Activated naive CD4-positive, alpha-beta T cell treated with Interleukin-2 at 50 U/mL for 16 hours (primary cell): Measurements from ENCODE around the gene DDRGK1.

Experiments used
- DNase-seq: peaks from one replicate; pipeline ENCODE4 v3.0.0-alpha.2; 2020

The DDRGK1 gene

DNA sequence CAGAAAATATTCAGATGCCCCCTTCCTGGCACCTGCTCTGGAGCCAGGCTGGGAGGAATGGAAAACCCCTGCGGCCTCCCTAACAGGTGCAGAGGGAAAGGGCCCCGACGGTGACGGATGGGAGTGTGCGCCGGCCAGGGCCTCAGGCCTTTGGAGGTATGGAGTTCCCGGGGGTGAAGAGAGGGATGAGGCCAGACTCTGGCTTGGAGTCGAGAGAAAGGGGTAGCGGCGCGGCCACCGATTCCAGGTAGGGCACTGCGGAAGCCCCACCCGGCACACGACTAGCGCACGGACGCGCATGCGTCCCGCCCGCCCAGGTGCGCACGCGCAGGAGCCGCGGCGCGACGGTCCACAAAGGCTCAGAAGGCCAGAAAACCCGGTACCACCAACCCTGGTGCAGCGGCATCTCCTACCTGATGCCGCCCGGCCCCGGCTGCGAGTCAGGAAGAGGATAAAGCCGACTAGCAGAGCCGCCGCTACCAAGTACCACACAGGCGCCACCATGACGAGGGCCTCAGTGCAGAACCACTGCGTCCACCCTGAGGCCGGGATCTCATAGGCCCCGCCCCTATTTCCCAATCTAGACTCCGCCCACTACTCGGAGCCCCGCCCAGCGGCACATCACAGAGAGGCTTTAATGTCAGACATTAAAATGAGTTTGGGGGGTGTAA, at the start of gene DDRGK1:
DDRGK1 (minus strand) TSS at position 559 of the 671 bp plus-strand sequence; CDS start at position 504, 55 bp downstream.
- peak; percentile 93 for DNase-seq

DNA sequence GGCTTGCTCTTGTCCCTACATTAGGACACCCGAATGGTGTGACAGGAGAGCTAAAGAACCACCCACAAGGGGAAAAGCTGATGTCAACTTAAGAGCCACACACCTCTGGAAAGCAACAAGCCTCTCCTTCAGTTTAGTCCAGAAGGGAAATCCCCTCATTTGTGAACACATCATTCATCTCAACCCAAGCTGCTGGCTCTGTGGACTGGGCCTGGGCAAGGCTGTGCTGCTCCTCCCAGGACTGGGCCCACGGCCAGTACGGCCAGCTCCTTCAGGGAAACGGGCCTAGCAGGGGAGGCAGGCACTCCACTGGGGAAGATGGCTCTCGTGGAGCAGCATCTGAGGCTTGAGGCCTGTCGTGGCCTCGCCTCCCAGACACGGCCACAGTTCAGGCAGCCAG, 47.3 kb upstream of the DDRGK1 start:
- DNase-seq, result no peak

DNA sequence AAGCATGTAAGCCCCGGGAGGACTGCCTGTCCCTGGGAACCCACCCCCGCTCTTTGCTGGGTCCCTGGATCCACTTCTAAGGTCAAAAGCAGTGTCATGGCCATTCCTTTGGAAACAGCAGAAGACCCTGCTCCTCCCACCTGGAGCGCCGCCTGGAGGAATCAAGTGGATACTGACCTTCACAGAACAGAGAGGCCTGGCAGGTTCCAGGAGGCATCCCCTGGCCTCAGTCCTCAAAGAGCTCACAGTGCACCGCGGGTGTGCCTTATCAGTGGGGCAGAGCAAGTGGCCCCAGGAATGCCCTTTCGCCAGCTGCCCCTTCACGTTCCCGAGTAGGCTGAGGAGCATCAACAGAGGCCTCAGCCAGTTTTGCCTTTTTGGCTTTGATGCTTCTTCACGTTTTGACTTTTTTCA, 45.6 kb upstream of the DDRGK1 start:
- no peak for DNase-seq

DNA sequence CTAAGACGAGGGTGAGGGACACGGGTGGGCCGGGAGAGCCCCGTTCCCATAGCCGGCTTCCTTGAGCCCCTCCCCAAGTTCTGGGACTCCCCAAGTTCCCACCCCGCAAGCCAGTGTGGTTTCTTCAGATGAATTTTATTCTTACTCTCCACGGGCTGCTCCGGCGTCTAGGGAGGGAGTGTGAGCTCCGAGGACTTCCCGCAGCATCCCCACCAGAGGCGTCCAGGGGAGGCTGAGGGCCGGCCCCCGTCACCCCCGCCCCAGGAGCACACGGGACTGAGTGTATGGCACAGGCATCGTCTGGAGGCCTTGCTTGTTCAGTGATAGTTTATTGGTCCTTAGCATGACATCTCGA, 44.5 kb upstream of the DDRGK1 start:
- DNase-seq, result no peak

DNA sequence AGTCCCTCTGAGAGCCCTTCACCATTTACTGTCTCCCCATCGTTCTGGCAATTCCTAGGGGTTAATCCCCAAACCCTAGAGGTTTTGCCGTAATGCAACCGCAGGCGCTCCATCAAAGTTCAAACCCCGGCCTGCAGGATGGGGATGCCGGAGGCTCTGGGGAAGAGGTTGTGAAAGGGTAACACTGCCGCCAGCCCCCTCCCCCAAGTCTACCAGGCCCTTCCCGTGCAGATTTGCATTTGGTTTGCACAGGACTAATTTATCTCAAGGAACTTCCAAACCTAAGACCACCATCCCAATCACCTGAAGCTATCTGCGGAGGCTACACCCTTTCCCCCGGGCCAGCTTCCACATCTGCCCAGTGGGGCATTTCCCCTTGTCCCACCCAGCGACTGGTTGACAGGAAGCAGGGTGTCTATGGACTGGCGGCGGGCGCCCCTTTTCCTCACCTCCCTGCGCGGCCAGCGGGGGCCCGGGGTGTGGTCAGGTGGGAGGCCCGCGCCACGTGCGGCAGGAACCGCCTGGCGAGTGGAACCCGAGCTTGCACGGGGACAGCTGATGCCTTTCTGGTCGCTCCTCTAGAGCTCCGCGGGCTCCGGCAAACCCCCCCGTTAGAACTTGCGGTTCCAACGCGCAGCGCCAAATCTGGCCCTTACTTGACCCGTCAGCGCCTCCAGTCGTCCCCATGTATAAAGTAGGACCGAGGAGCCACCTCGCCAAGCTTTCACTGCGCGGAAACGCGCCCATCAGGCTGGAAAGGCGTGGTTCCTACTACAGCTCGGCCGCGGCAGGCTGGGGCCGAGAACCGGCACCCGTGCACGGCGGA, 43.9 kb upstream of the DDRGK1 start:
- peak; percentile 17 for DNase-seq

DNA sequence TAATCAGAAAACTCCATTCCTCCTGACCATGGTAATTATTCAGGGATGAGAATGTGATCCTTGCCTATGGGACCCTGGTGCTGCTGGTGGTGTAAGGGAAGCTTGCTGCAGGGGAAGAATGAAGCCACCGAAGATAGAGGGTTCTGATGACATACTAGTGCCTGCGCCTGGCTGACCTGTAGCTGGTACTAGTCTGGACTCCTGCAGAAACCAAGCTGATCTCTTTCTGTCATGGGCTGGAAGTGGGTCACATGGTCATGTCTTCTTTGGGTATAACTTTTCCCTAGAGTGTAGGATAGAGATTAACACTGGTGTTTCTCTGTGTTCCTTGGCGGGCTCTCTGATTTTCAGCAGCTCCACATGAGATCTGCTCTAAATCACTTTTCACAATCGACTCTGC, 43.2 kb upstream of the DDRGK1 start:
- no peak for DNase-seq

DNA sequence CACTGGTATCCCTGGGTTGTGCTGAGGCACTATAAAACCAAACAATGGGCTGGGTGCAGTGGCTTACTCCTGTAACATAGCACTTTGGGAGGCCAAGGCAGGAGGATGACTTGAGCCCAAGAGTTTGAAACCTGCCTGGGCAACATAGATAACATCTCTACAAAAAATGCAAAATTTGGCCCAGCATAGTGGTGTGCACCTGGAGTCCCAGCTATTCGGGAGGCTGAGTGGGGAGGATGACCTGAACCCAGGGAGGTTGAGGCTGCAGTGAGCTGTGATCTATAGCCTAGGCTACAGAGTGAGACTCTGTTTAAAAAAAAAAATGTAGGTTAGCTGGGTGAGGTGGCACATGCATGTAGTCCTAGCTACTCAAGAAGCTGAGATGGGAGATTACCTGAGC, 42.2 kb upstream of the DDRGK1 start:
- DNase-seq, result no peak

DNA sequence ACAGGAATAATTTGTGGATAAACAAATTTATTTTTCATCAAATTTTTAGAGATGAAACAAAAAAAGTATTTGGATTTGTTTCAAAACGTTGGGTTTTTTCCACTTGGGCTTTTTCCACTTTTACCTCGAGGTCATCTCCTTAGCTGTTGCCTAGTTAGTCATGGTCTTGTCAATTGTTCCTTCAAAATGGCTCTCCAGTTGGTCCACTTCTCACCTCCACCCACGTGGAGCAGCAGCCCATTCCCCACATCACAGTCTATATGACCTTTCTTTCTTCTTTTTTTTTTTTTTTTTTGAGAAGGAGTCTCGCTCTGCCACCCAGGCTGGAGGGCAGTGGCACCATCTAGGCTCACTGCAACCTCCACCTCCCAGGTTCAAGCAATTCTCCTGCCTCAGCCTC, 41.2 kb upstream of the DDRGK1 start:
- no peak for DNase-seq

DNA sequence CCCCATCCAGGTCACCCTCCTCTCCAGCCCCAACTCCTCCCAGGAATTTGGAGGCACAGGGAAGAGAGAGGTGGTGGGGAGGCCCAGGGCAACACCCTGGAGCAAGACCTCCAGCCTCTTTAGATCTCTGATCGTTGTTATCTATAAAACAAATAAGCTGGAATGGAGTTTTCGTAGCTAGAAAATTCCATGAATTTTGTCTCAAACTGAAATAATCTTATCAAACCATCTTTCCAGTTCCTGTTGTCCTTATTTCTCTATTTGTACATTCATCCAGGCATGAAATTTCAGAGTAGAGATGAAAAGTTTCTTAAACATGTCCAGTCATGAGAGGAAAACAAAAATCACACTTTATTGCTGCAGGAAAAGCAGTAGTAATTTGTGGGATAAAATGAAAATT, 40.7 kb upstream of the DDRGK1 start:
- no peak for DNase-seq

DNA sequence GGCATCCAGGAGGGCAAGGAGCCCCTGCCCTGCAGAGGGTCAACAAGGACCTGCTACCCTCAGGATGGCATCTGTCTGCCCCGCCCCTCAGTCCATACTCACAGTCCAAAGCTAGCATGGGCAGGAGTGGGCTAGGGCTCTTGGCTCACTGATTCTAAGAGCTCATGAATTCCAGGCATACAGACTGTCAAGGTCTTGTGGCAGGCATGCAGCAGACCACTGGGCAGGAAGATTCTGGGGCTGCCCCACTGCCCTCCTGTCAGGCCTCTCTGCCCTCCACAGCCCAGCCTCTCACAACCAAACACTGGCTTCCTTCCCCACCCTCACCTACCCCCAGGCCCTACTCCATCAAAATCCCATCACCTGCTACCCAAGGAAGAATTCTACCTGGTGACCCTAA, 40.1 kb upstream of the DDRGK1 start:
- DNase-seq, result no peak

DNA sequence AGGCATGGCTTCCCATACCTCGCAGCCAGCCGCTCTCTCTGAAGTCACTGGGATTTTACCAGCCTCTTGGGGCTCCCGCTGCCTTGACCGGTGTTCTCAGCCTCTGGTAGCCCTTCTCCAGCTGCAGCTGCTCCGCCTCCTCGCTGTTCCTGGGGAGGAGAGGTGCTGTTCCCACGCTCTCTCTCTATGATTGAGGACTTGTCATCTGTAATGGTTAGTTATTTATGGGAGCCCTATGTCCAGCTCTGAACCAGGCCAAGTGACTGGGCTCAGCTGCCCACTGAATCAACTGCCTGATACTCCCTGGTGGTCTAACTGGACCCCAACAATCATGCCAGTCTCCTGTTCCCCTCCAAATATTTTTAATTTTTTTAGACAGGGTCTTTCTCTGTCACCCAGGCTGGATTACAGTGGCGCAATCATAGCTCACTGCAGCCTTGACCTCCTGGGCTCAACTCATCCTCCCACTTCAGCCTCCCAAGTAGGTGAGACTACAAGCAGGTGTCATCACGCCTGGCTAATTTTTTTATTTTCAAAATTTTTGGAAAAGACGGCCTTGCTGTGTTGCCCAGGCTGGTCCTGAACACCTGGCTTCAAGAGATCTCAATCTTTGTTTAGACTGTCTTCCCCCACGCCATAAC, 39.4 kb upstream of the DDRGK1 start:
- no peak for DNase-seq

DNA sequence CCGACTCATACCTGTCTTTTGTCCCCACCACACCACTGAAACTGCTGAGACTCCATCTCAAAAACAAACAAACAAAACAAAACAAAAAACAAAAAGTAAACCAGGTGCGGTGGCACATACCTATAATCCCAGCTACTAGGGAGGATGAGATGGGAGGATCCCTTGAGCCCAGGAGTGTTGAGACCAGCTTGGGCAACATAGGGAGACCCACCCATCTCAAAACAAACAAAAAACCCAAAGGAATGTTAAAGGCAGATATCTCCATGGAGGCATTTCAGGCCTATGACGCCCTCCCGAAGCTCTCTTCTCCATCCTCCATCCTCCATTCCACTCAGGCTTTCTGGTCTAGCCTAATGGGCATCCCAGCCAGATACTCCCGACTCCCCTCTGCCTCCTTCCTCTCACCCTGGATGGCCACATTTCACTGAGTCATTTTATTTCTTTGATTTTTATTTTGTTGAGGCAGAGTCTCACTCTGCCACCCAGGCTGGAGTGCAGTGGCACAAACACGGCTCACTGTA, 37.8 kb upstream of the DDRGK1 start:
- no peak for DNase-seq

DNA sequence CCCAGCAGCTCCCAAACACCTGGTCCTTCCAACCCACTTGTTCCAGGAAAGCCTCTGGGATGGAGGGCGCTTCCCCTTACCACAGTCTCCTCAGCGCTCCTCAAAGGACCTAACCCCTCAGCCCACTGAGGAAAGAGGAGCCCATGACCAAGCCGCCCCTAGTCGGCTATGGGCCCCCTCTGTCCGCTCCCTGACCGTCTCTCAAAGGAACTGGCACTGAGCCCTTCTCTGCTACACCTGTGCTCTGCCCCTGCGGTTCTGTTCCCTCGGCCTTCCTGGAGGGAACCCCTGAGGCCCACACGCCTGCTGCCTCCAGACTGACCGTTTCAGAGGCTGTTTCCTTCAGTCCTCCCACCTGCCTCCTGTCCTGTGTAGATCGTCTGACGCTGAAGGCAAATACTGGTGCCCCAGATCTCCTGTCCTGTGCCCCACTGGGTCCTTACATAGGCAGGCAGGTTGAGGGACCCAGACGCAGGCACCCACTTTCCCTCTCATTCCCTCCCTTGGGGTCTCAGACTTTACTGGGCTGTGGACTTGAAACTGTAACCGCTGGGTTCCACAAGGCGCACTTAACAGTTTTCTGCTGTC, 36.4 kb upstream of the DDRGK1 start:
- DNase-seq, result no peak

DNA sequence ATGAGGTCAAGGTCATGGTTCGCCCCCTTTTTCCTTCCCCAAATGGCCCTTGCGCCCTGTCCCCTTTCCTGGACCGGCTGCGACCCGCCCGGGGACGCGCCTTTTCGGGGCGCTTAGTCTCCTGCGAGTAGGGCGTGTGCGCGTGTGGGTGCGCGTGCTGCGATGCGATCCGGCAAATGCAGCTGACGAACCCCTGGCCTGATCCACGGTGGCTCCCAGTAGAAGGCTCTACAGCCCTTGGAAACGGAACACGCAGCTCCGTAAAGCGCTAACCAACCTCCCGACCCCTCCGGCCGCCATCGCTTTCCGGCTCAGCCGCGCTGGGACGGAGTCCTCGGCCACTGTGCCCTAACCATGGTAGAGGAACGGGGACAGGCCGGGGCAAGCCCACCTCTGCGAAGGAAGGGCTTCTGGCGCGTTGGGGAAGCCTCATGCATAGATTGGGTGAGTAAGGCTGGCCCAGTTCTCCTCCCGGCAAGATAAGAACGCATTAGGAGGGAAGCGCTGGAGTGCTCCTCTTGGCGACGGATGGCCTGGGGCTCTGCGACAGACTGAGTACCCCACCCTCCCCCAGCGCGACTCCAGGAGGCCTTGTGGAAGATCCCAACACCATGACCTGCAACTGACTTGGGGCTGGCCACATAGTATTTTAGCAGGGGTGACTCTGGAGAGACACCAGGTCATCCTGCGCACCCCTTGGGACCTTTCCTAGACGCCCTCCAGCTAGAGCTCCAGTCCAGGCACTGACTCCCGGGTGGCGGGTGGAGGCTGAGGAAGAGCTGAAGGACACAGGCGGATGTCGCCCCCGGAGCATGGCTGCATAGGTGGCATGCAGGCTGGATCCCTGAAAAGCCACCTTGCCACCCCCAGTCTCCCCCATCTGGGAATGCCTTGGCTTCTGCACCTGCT, 35.6 kb upstream of the DDRGK1 start:
- DNase-seq, result peak; percentile 11

DNA sequence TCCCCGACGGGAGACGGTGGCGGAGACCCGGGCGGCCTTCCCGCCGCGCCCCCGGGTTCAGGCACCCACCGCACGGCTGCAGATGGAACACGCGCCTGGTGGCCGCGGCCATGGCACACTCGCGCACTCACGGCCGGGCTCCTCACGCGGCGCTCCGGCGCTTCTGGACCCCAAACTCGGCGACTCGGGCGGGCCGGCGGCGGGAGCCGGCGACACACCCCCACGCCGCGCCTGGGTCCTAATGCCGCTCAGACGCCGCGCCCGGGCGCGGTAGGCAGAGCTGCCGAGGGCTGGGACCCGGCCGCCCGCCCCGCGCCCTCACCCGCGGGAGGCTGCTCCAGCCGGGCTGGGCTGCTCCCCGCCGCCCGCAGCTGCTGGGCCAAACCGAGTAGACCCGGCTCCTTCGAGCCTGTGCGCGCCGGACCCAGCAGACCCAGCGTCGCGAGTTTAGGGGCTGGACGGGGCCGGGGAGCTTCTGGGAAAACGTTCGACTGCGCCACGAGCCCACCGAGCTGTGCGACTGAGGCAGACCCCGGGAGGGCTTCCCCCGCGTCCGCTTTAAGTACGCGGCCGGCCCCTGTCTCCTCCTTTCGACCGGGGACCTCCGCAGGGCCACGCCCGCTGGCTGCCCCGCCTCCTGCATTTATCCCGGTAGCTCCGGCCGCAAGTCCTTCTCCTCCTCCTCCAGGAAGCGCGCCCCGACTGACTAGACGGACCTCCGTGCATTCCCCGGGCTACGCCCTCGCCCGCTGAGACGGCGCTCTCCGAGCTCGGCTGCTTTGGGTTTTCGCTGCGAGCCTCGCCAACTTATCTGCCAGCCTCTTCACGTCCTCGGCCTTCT, 34.8 kb upstream of the DDRGK1 start, which contains the start of gene SLC4A11:
SLC4A11 (minus strand) TSS at position 165 of the 841 bp plus-strand sequence; CDS start at position 112, 53 bp downstream.
- peak; percentile 43 for DNase-seq

DNA sequence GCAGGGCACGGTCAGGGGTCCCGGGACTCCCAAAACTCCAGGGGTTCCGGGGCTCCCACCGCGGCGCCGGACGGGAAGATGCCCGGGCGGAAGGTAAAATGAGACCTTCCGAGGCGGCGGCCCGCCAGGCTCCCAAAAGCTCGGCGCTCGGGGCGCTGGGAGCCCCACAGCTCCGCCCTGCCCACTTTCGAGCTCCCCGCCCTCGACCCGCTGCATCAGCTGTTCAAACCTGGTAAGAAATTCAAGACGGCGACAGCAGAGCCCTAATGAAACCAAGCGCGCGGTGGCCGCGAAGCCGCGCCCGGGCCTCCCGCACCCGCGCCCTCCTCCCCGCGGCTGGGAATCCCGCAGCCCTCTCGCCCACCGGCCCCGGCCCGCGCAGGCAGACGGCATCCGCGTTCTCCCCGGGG, 34.1 kb upstream of the DDRGK1 start:
- DNase-seq, result peak; percentile 61

DNA sequence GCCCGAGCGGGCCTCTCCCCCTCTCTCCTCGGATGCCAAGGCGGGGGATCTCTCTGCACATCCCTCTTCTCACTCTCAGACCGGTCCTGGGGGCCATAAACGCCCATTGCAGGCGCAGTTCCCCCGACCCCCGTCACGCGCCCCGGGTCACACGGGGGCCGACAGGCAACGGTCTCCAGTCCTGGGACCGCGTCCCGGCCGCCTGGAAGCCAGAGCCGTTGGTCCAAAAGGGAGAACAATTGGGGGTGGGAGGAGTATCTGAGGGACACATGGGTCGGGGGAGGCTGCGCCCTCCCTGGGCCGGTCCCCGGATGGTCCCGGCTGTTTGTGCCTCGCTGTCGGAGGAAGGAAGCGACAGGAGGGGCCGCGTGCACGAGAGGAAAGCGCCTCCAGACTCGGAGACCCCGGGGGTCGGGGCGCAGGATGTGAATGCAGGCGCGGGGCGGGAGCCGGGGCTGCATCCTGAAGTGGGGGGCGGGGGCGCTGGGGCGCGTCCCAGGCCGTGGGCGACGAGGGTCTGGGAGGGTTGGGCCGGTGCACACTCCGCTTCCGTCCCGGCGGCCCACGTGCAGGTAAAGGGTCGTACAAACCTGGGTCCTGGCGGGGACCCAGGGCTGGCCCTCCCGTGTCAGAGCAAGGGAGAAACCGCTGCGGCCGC, 33.6 kb upstream of the DDRGK1 start:
- DNase-seq, result peak; percentile 13

DNA sequence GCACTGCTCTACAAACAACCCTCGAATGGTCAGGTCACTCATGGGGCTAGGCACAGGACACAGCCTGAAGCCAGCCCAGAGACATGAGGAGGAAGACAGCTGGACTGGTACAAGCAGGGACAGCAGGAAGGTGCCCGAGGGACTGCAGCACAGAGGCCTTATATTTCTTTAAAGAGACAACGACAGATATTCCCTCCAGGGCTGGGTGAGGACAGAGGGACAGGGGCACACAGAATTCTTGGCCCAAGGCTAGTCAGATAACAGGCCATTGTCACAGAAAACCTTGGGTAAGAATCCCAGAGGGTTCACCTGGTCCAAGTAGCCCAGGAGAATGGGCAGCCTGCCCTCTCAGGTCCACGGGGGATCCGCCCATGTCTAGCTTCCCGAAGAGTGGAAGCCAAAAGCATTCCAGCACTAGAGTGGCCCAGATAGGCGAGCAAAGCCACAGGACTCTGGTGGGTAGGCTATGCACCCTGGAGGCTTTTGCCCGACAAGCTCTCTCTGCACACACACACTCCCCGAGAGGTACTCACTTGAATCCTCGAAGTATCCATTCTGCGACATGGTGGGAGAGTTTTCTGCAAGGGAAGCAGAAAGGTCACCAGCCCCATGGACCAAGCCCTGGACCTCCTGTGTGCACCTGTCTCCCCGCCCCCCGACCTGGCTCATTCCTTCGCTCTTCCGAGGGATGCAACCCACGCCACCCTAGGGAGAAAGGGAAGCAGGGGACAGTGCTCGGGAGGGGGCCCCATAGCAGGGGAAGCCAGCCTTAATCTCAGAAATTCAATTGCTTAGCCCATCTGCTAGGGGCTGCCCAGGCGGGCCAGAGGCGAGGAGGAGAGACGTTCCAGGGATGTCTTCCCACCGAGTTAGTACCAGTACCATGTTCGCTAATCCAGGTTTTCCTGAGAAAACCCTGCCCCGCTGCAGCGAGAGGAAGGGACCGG, 32.8 kb upstream of the DDRGK1 start:
- no peak for DNase-seq

DNA sequence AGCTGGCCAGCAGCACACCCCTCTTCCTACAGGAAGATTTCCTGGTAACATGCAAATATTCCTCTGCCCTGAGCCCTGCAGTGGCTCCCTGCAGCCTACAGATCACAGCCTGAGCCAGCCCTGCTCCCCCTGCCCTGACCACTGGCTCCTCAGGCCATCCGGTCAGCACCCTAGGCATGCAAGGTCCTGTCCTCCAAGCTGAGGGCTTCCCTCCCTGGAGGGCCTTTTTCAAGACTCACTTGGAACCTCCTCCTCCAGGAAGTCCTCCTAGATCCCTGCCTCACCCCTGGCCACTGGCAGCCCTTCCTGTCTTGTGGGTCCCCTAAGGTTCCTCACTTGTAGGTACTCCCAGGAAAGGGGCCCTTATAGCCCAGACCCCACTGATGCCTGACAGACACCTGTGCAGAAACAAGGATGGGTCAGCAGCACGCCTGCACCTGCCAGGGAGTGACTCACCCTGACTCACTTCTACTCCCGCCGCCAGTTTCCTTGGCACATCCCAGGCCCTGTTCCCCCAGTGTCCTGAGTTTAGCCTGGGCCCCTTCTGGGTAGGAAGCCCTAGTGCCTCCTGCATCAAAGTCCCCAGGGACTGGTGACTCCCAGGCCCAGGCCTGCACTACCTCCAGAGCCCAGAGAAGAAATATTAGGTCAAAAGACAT, 31.3 kb upstream of the DDRGK1 start:
- DNase-seq, result no peak
